Activated naive CD8-positive, alpha-beta T cell treated with anti-CD3 and anti-CD28 coated beads for 36 hours (primary cell): ENCODE measurements around the gene CHM. TPM values are rescaled to one million over a fixed set of nuclear protein-coding genes. Genes with fewer than 3 reads are reported as not detected.
"Not testable (repeated sequence)": the region's sequence is repeated elsewhere in the genome, so short reads cannot be mapped to it uniquely, and the experiment has no call there.

ENCODE experiments used
- DNase-seq: peaks from one replicate; pipeline ENCODE4 v3.0.0; 2021
- H3K27ac Mint-ChIP-seq: one replicate; pipeline ENCODE4 v1.8.0; 2022; ENCODE audit warnings: mild to moderate bottlenecking, moderate library complexity, mixed read lengths
- H3K27me3 Mint-ChIP-seq: one replicate; pipeline ENCODE4 v1.8.0; 2022; ENCODE audit warnings: mild to moderate bottlenecking, mixed read lengths
- H3K36me3 Mint-ChIP-seq: one replicate; pipeline ENCODE4 v1.8.0; 2021; ENCODE audit warnings: mild to moderate bottlenecking, mixed read lengths
- H3K4me1 Mint-ChIP-seq: one replicate; pipeline ENCODE4 v1.8.0; 2021; ENCODE audit warnings: mixed read lengths
- H3K4me3 Mint-ChIP-seq: one replicate; pipeline ENCODE4 v1.8.0; 2022; ENCODE audit warnings: mild to moderate bottlenecking, moderate library complexity, mixed read lengths
- H3K9me3 Mint-ChIP-seq: one replicate; pipeline ENCODE4 v1.8.0; 2022; ENCODE audit warnings: mixed read lengths
- total RNA-seq, 2 experiments: library from RNA; stranded (reverse); gene quantifications; one replicate each; pipeline ENCODE4 v1.2.3, GENCODE V29; 2021

CHM gene
- total RNA-seq, 2 experiments from 2014 or later, result 10.3 to 13.8 TPM

GRCh38 chrX:85964744-85965143, 82.6 kb downstream of the CHM start:
- Mint-ChIP-seq H3K4me1 (no peaks in the 10 kb centered on the region), H3K4me3 (no peak overlapping the region), H3K27ac (no peak overlapping the region), H3K27me3 (no peaks in the 10 kb centered on the region), H3K9me3 (no peaks in the 10 kb centered on the region), H3K36me3 (peaks cover 17% of the 10 kb centered on the region)
- DNase-seq, result no peak

GRCh38 chrX:85963736-85964135, 83.6 kb downstream of the CHM start:
- peaks cover 13% of the 10 kb centered on the region for H3K36me3 Mint-ChIP-seq
- no peak overlapping the region for H3K27ac Mint-ChIP-seq
- H3K27me3 Mint-ChIP-seq, result no peaks in the 10 kb centered on the region
- no peak for DNase-seq
- H3K4me3 Mint-ChIP-seq, result no peak overlapping the region
- no peaks in the 10 kb centered on the region for H3K4me1 Mint-ChIP-seq
- H3K9me3 Mint-ChIP-seq, result no peaks in the 10 kb centered on the region

- H3K4me3 Mint-ChIP-seq, result no peak overlapping the region
- peaks cover 34% of the 10 kb centered on the region for H3K36me3 Mint-ChIP-seq
- H3K27me3 Mint-ChIP-seq, result no peaks in the 10 kb centered on the region
- no peak for DNase-seq
- no peaks in the 10 kb centered on the region for H3K4me1 Mint-ChIP-seq
- peaks cover 6% of the 10 kb centered on the region for H3K9me3 Mint-ChIP-seq
- no peak overlapping the region for H3K27ac Mint-ChIP-seq
Observed at GRCh38 chrX:85955510-85955909, 91.8 kb downstream of the CHM start.

GRCh38 chrX:85944751-85945150, 102.6 kb downstream of the CHM start:
- not testable (repeated sequence) for H3K4me1 Mint-ChIP-seq, H3K9me3 Mint-ChIP-seq, H3K27me3 Mint-ChIP-seq, H3K4me3 Mint-ChIP-seq, H3K27ac Mint-ChIP-seq, DNase-seq
- peaks cover 36% of the 10 kb centered on the region for H3K36me3 Mint-ChIP-seq

GRCh38 chrX:85941275-85941674, 106.1 kb downstream of the CHM start:
- Mint-ChIP-seq H3K27ac (no peak overlapping the region), H3K27me3 (no peaks in the 10 kb centered on the region), H3K4me3 (no peak overlapping the region), H3K9me3 (peaks cover 4% of the 10 kb centered on the region), H3K36me3 (peaks cover 25% of the 10 kb centered on the region), H3K4me1 (no peaks in the 10 kb centered on the region)
- DNase-seq, result no peak

- not testable (repeated sequence) for H3K4me3 Mint-ChIP-seq, DNase-seq, H3K9me3 Mint-ChIP-seq, H3K27me3 Mint-ChIP-seq, H3K27ac Mint-ChIP-seq, H3K4me1 Mint-ChIP-seq
- H3K36me3 Mint-ChIP-seq, result peaks cover 17% of the 10 kb centered on the region
Observed at GRCh38 chrX:85939942-85940341, 107.4 kb downstream of the CHM start.

GRCh38 chrX:85934399-85934798, 113.0 kb downstream of the CHM start:
- not testable (repeated sequence) for H3K27me3 Mint-ChIP-seq, H3K27ac Mint-ChIP-seq, H3K36me3 Mint-ChIP-seq, DNase-seq, H3K9me3 Mint-ChIP-seq, H3K4me1 Mint-ChIP-seq, H3K4me3 Mint-ChIP-seq

GRCh38 chrX:85930099-85930498, 117.3 kb downstream of the CHM start:
- H3K4me1 Mint-ChIP-seq, result peaks cover 4% of the 10 kb centered on the region
- peaks cover 6% of the 10 kb centered on the region for H3K36me3 Mint-ChIP-seq
- H3K27me3 Mint-ChIP-seq, result no peaks in the 10 kb centered on the region
- H3K4me3 Mint-ChIP-seq, result no peak overlapping the region
- DNase-seq, result no peak
- H3K9me3 Mint-ChIP-seq, result no peaks in the 10 kb centered on the region
- H3K27ac Mint-ChIP-seq, result no peak overlapping the region

GRCh38 chrX:85928606-85929005, 118.8 kb downstream of the CHM start:
- no peak for DNase-seq

GRCh38 chrX:85927740-85928139, 119.6 kb downstream of the CHM start:
- Mint-ChIP-seq H3K36me3 (peaks cover 15% of the 10 kb centered on the region), H3K9me3 (no peaks in the 10 kb centered on the region), H3K27me3 (no peaks in the 10 kb centered on the region), H3K4me1 (peaks cover 14% of the 10 kb centered on the region), H3K4me3 (no peak overlapping the region), H3K27ac (no peak overlapping the region)
- no peak for DNase-seq

More at GRCh38 chrX:85928606-85929005, 118.8 kb downstream of the CHM start:
- H3K27me3 Mint-ChIP-seq, result no peaks in the 10 kb centered on the region
- peaks cover 13% of the 10 kb centered on the region for H3K4me1 Mint-ChIP-seq
- no peak overlapping the region for H3K4me3 Mint-ChIP-seq
- H3K36me3 Mint-ChIP-seq, result peaks cover 8% of the 10 kb centered on the region
- no peaks in the 10 kb centered on the region for H3K9me3 Mint-ChIP-seq
- H3K27ac Mint-ChIP-seq, result no peak overlapping the region

GRCh38 chrX:85922821-85923220, 124.5 kb downstream of the CHM start:
- peaks cover 35% of the 10 kb centered on the region for H3K36me3 Mint-ChIP-seq
- no peaks in the 10 kb centered on the region for H3K27me3 Mint-ChIP-seq
- no peaks in the 10 kb centered on the region for H3K9me3 Mint-ChIP-seq
- peaks cover 11% of the 10 kb centered on the region for H3K4me1 Mint-ChIP-seq
- H3K4me3 Mint-ChIP-seq, result no peak overlapping the region
- no peak overlapping the region for H3K27ac Mint-ChIP-seq
- DNase-seq, result no peak

GRCh38 chrX:85916656-85917280, 130.6 kb downstream of the CHM start:
- DNase-seq, H3K27me3 Mint-ChIP-seq, H3K4me3 Mint-ChIP-seq, H3K9me3 Mint-ChIP-seq, H3K4me1 Mint-ChIP-seq, H3K27ac Mint-ChIP-seq: not testable (repeated sequence)
- H3K36me3 Mint-ChIP-seq, result peaks cover 30% of the 10 kb centered on the region

GRCh38 chrX:85914431-85914830, 132.9 kb downstream of the CHM start:
- no peaks in the 10 kb centered on the region for H3K27me3 Mint-ChIP-seq
- no peak overlapping the region for H3K27ac Mint-ChIP-seq
- DNase-seq, result no peak
- peaks cover 21% of the 10 kb centered on the region for H3K36me3 Mint-ChIP-seq
- peaks cover 4% of the 10 kb centered on the region for H3K9me3 Mint-ChIP-seq
- peaks cover 1% of the 10 kb centered on the region for H3K4me1 Mint-ChIP-seq
- no peak overlapping the region for H3K4me3 Mint-ChIP-seq

- no peak overlapping the region for H3K4me3 Mint-ChIP-seq
- H3K27ac Mint-ChIP-seq, result no peak overlapping the region
- H3K9me3 Mint-ChIP-seq, result no peaks in the 10 kb centered on the region
- H3K4me1 Mint-ChIP-seq, result peaks cover 1% of the 10 kb centered on the region
- H3K36me3 Mint-ChIP-seq, result peaks cover 2% of the 10 kb centered on the region
- no peak for DNase-seq
- no peaks in the 10 kb centered on the region for H3K27me3 Mint-ChIP-seq
Observed at GRCh38 chrX:85907316-85907715, 140.0 kb downstream of the CHM start.

GRCh38 chrX:85906399-85906798, 141.0 kb downstream of the CHM start:
- no peak for DNase-seq
- peaks cover 2% of the 10 kb centered on the region for H3K36me3 Mint-ChIP-seq
- no peak overlapping the region for H3K27ac Mint-ChIP-seq
- H3K4me1 Mint-ChIP-seq, result peaks cover 1% of the 10 kb centered on the region
- no peaks in the 10 kb centered on the region for H3K9me3 Mint-ChIP-seq
- no peak overlapping the region for H3K4me3 Mint-ChIP-seq
- no peaks in the 10 kb centered on the region for H3K27me3 Mint-ChIP-seq

- H3K36me3 Mint-ChIP-seq, result peaks cover 2% of the 10 kb centered on the region
- no peaks in the 10 kb centered on the region for H3K27me3 Mint-ChIP-seq
- H3K9me3 Mint-ChIP-seq, result no peaks in the 10 kb centered on the region
- DNase-seq, result no peak
- H3K4me1 Mint-ChIP-seq, result peaks cover 1% of the 10 kb centered on the region
- no peak overlapping the region for H3K27ac Mint-ChIP-seq
- no peak overlapping the region for H3K4me3 Mint-ChIP-seq
Observed at GRCh38 chrX:85905851-85906250, 141.5 kb downstream of the CHM start.
